OCI-LY7 (cell line): Measurements from ENCODE around the gene NUBP2. TPM values are rescaled to one million over a fixed set of nuclear protein-coding genes. Genes with fewer than 3 reads are reported as not detected.

Source experiments
- BruUV-seq: library from RNA; stranded (reverse); fragments of 400-500 nt; replicated peaks from 2 replicates; lab custom pipeline; 2021; lab: Mats Ljungman, UMichigan
- CTCF ChIA-PET: fragments of 300-600 bp; sonication (Branson Sonifier 250); formaldehyde crosslinking; loops from one replicate; lab custom pipeline; 2022; ENCODE audit warnings: antibody characterized with exemption; ENCODE audit not compliant: unreplicated experiment; lab: Charles Lee
- POLR2A ChIA-PET: fragments of 300-600 bp; sonication (Branson Sonifier 250); formaldehyde crosslinking; loops from one replicate; lab custom pipeline; 2022; ENCODE audit warnings: antibody characterized with exemption; lab: Charles Lee
- DNase-seq: peaks from one replicate; pipeline ENCODE4 v3.0.0-alpha.2; 2015; ENCODE audit warnings: low spot score
- H2AFZ ChIP-seq: fragments of 200-600 bp; sonication (generic), shearing (Covaris generic); 2 replicates; pipeline ENCODE4 v1.6.1; 2014; ENCODE audit warnings: mild to moderate bottlenecking, antibody characterized with exemption, low read length, moderate library complexity
- H3K27ac ChIP-seq: fragments of 200-600 bp; sonication (generic); 2 replicates; pipeline ENCODE4 v1.5.1; 2014; ENCODE audit warnings: mixed run types, low read depth, mild to moderate bottlenecking, moderate library complexity, low read length, inconsistent platforms; ENCODE audit not compliant: poor library complexity, severe bottlenecking
- H3K36me3 ChIP-seq: fragments of 200-600 bp; sonication (generic); 2 replicates; pipeline ENCODE4 v1.6.1; 2014; ENCODE audit warnings: mild to moderate bottlenecking, antibody characterized with exemption, low read length, moderate library complexity, mixed read lengths; ENCODE audit not compliant: insufficient read depth
- H3K4me1 ChIP-seq: fragments of 200-600 bp; sonication (generic); 2 replicates; pipeline ENCODE4 v1.5.1; 2014; ENCODE audit warnings: mild to moderate bottlenecking, low read length; ENCODE audit not compliant: insufficient read depth, poor library complexity, severe bottlenecking
- H3K4me2 ChIP-seq: fragments of 200-600 bp; sonication (generic); 2 replicates; pipeline ENCODE4 v1.6.1; 2014; ENCODE audit warnings: mild to moderate bottlenecking, low read length
- H3K4me3 ChIP-seq: fragments of 200-600 bp; sonication (generic); 2 replicates; pipeline ENCODE4 v1.5.1; 2014; ENCODE audit warnings: mild to moderate bottlenecking, low read depth, low read length; ENCODE audit not compliant: poor library complexity, severe bottlenecking
- H3K79me2 ChIP-seq: fragments of 200-600 bp; sonication (generic); 2 replicates; pipeline ENCODE4 v1.6.1; 2016; ENCODE audit warnings: low read depth, mild to moderate bottlenecking, low read length, moderate library complexity, mixed read lengths; ENCODE audit not compliant: insufficient read depth
- H3K9me2 ChIP-seq: fragments of 200-600 bp; sonication (generic); 2 replicates; pipeline ENCODE4 v1.6.1; 2016; ENCODE audit warnings: mild to moderate bottlenecking, low read length, mixed read lengths; ENCODE audit not compliant: insufficient read depth
- H3K9me3 ChIP-seq: fragments of 200-600 bp; sonication (generic); 2 replicates; pipeline ENCODE4 v1.6.1; 2014; ENCODE audit warnings: mild to moderate bottlenecking, mixed run types, low read length, mixed read lengths
- H4K20me1 ChIP-seq: fragments of 200-600 bp; sonication (generic); 2 replicates; pipeline ENCODE4 v1.6.1; 2014; ENCODE audit warnings: mild to moderate bottlenecking, antibody characterized with exemption, low read length, moderate library complexity, mixed read lengths; ENCODE audit not compliant: insufficient read depth
- CTCF ChIP-seq: fragments of 200-600 bp; sonication (generic); conservative IDR thresholded peaks from 2 replicates; pipeline ENCODE4 v1.5.1; 2014; ENCODE audit warnings: mild to moderate bottlenecking, antibody characterized with exemption, low read length, moderate library complexity, mixed read lengths
- EZH2phosphoT487 ChIP-seq: fragments of 200-600 bp; sonication (generic); IDR thresholded peaks from 2 replicates; pipeline ENCODE4 v1.6.1; 2018; ENCODE audit warnings: low read depth, borderline replicate concordance, mild to moderate bottlenecking, mixed run types, antibody characterized with exemption, low read length, moderate library complexity, mixed read lengths
- intact Hi-C: fragments of 100-400 bp; cut with micrococcal nuclease; formaldehyde crosslinking; loops from one replicate; pipeline ENCODE4 v1.10.0; 2022; ENCODE audit not compliant: unreplicated experiment
- total RNA-seq, 2 experiments: library from RNA; depleted of rRNA in 1 of 2; stranded (reverse); fragments of >200 nt in 1 of 2; shearing (Covaris generic) in 1 of 2; gene quantifications; 2 replicates each; pipeline ENCODE4 v1.2.3, GENCODE V29; 2014 to 2022

The NUBP2 gene
- total RNA-seq, 2 experiments from 2014 or later, result 62.7 to 94.9 TPM

DNA sequence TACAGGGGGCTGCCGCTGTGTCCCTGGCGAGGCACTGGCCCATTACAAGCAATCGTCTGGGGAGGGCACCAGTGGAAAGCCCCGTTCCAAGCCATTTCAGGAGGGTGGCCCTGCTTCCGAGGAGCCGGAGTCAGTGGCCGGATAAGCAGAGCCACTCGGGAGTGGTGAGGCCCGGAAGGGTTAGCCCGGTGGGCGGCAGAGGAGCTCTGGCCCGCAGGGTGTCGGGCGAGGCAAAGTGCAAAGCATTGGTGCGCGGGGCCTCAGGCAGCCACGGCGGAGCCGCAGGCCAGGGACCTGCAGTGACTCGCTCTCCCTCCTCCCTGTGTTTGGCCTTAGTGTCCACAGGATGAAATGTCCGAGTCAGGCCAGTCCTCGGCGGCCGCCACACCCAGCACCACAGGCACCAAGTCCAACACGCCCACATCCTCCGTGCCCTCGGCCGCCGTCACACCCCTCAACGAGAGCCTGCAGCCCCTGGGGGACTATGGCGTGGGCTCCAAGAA is 36.0 kb upstream of the NUBP2 start:
- Histone ChIP-seq H3K9me3 (no peaks in the 10 kb centered on the region), H4K20me1 (no peaks in the 10 kb centered on the region), H2AFZ (no peak overlapping the region), H3K4me1 (no peaks in the 10 kb centered on the region), H3K79me2 (no peaks in the 10 kb centered on the region), H3K4me3 (no peak overlapping the region), H3K36me3 (peaks cover 53% of the 10 kb centered on the region; the same call in 1 of the 2 replicates), H3K4me2 (no peak overlapping the region), H3K9me2 (no peaks in the 10 kb centered on the region), H3K27ac (no peak overlapping the region)
- POLR2A ChIA-PET, result no interaction called here
- TF ChIP-seq EZH2phosphoT487, result no peak
- TF ChIP-seq CTCF, result no peak
- CTCF ChIA-PET, result no interaction called here
- DNase-seq, result no peak
- intact Hi-C loops, result no loop called here
- no TSS peak for BruUV-seq

GRCh38 chr16:1747934-1748333 is 34.8 kb upstream of the NUBP2 start:
- intact Hi-C loops, result no loop called here
- Histone ChIP-seq H3K79me2 (no peaks in the 10 kb centered on the region), H2AFZ (no peak overlapping the region), H3K4me2 (no peak overlapping the region), H3K9me2 (no peaks in the 10 kb centered on the region), H3K27ac (no peak overlapping the region), H3K4me3 (no peak overlapping the region), H3K36me3 (peaks cover 61% of the 10 kb centered on the region), H4K20me1 (no peaks in the 10 kb centered on the region), H3K4me1 (no peaks in the 10 kb centered on the region), H3K9me3 (no peaks in the 10 kb centered on the region)
- CTCF ChIA-PET, result interaction anchor here (0.6 kb wide), 1 partner anchor 9 kb away, joined by 4 read pairs; no protein-coding TSS in a partner anchor
- BruUV-seq, result no TSS peak
- TF ChIP-seq CTCF (no peak), EZH2phosphoT487 (no peak)
- no peak for DNase-seq
- POLR2A ChIA-PET, result no interaction called here
